ENCODE measurements around the gene RNF17. TPM values are rescaled to one million over a fixed set of nuclear protein-coding genes. Genes with fewer than 3 reads are reported as not detected.

Gene RNF17
- total and polyA plus RNA-seq, 2 experiments from 2014 or later = not detected

GRCh38 chr13:24891476-24892108 lies 127.6 kb downstream of the RNF17 start:
- TF ChIP-seq EZH2 (IDR thresholded peaks at IDR 0.05; ENCODE audit: insufficient read depth, poor library complexity, severe bottlenecking) (no peak), EZH2phosphoT487 (IDR thresholded peaks at IDR 0.05; ENCODE audit: insufficient read depth, low read depth) (no peak)
- WGBS, 2 experiments (ENCODE audit: low coverage in 1 of 2, low lambda C conversion rate in 2 of 2, missing lambda C conversion rate in 2 of 2) = 91 to 92% methylated on average over 17 to 18 of the region's 18 CpGs

GRCh38 chr13:24892829-24893228 lies 128.9 kb downstream of the RNF17 start:
- no peak overlapping the region for H3K4me2 ChIP-seq (ENCODE audit: unreplicated experiment)
- H3F3A ChIP-seq (ENCODE audit: insufficient read depth) = no peaks in the 10 kb centered on the region
- no peaks in the 10 kb centered on the region for H3K9me2 ChIP-seq (ENCODE audit: insufficient read depth)
- H3K79me2 ChIP-seq (ENCODE audit: insufficient read depth) = no peaks in the 10 kb centered on the region
- H3K4me1 ChIP-seq (ENCODE audit: insufficient read depth) = no peaks in the 10 kb centered on the region
- 94 to 97% methylated on average over 7 of the region's 7 CpGs for WGBS, 2 experiments (ENCODE audit: low coverage in 1 of 2, low lambda C conversion rate in 2 of 2, missing lambda C conversion rate in 2 of 2)
- TF ChIP-seq EZH2 (IDR thresholded peaks at IDR 0.05; ENCODE audit: insufficient read depth, poor library complexity, severe bottlenecking) (no peak), EZH2phosphoT487 (IDR thresholded peaks at IDR 0.05; ENCODE audit: insufficient read depth, low read depth) (no peak)
- H3K9me3 ChIP-seq (ENCODE audit: low read depth) = no peaks in the 10 kb centered on the region
- H3K9ac ChIP-seq = no peak overlapping the region
- H4K20me1 ChIP-seq (ENCODE audit: insufficient read depth) = no peaks in the 10 kb centered on the region
- no peaks in the 10 kb centered on the region for H3K27me3 ChIP-seq (replicated peaks; ENCODE audit: insufficient read depth)
- no peak overlapping the region for H2AFZ ChIP-seq
- no peaks in the 10 kb centered on the region for H3K36me3 ChIP-seq (ENCODE audit: low read depth)
- H3K27ac ChIP-seq = no peak overlapping the region
- DNase-seq = no peak
- in situ Hi-C loops (cut with MboI) = no loop called here
- no peak overlapping the region for H3K4me3 ChIP-seq

More at GRCh38 chr13:24891476-24892108, 127.6 kb downstream of the RNF17 start:
- H3K4me3 ChIP-seq = no peak overlapping the region
- H3K79me2 ChIP-seq (ENCODE audit: insufficient read depth) = no peaks in the 10 kb centered on the region
- in situ Hi-C loops (cut with MboI) = no loop called here
- H3K36me3 ChIP-seq (ENCODE audit: low read depth) = no peaks in the 10 kb centered on the region
- H3K27ac ChIP-seq = no peak overlapping the region
- no peaks in the 10 kb centered on the region for H3K9me2 ChIP-seq (ENCODE audit: insufficient read depth)
- H2AFZ ChIP-seq = no peak overlapping the region
- no peaks in the 10 kb centered on the region for H3K9me3 ChIP-seq (ENCODE audit: low read depth)
- H3K27me3 ChIP-seq (replicated peaks; ENCODE audit: insufficient read depth) = no peaks in the 10 kb centered on the region
- H3K4me1 ChIP-seq (ENCODE audit: insufficient read depth) = no peaks in the 10 kb centered on the region
- H3F3A ChIP-seq (ENCODE audit: insufficient read depth) = no peaks in the 10 kb centered on the region
- no peak for DNase-seq
- H3K4me2 ChIP-seq (ENCODE audit: unreplicated experiment) = no peak overlapping the region
- H4K20me1 ChIP-seq (ENCODE audit: insufficient read depth) = no peaks in the 10 kb centered on the region
- H3K9ac ChIP-seq = no peak overlapping the region

GRCh38 chr13:24893863-24894262 lies 129.9 kb downstream of the RNF17 start:
- Histone ChIP-seq H3K9ac (no peak overlapping the region), H3F3A (ENCODE audit: insufficient read depth) (no peaks in the 10 kb centered on the region), H3K79me2 (ENCODE audit: insufficient read depth) (no peaks in the 10 kb centered on the region), H2AFZ (no peak overlapping the region), H3K27me3 (replicated peaks; ENCODE audit: insufficient read depth) (no peaks in the 10 kb centered on the region), H4K20me1 (ENCODE audit: insufficient read depth) (no peaks in the 10 kb centered on the region), H3K4me1 (ENCODE audit: insufficient read depth) (no peaks in the 10 kb centered on the region), H3K4me2 (ENCODE audit: unreplicated experiment) (no peak overlapping the region), H3K9me2 (ENCODE audit: insufficient read depth) (no peaks in the 10 kb centered on the region), H3K4me3 (no peak overlapping the region), H3K9me3 (ENCODE audit: low read depth) (no peaks in the 10 kb centered on the region), H3K36me3 (ENCODE audit: low read depth) (no peaks in the 10 kb centered on the region), H3K27ac (no peak overlapping the region)
- DNase-seq = no peak
- in situ Hi-C loops (cut with MboI) = no loop called here
- WGBS, 2 experiments (ENCODE audit: low coverage in 1 of 2, low lambda C conversion rate in 2 of 2, missing lambda C conversion rate in 2 of 2) = 93 to 98% methylated on average over 8 to 12 of the region's 12 CpGs
- no peak for TF ChIP-seq EZH2 (IDR thresholded peaks at IDR 0.05; ENCODE audit: insufficient read depth, poor library complexity, severe bottlenecking)
- TF ChIP-seq EZH2phosphoT487 (IDR thresholded peaks at IDR 0.05; ENCODE audit: insufficient read depth, low read depth) = no peak

- Histone ChIP-seq H3K4me1 (ENCODE audit: insufficient read depth) (no peaks in the 10 kb centered on the region), H3K4me3 (no peak overlapping the region), H3K9me3 (ENCODE audit: low read depth) (no peaks in the 10 kb centered on the region), H2AFZ (no peak overlapping the region), H3K4me2 (ENCODE audit: unreplicated experiment) (no peak overlapping the region), H3K79me2 (ENCODE audit: insufficient read depth) (no peaks in the 10 kb centered on the region), H3F3A (ENCODE audit: insufficient read depth) (no peaks in the 10 kb centered on the region), H3K36me3 (ENCODE audit: low read depth) (no peaks in the 10 kb centered on the region), H3K9me2 (ENCODE audit: insufficient read depth) (no peaks in the 10 kb centered on the region), H3K27ac (no peak overlapping the region), H4K20me1 (ENCODE audit: insufficient read depth) (no peaks in the 10 kb centered on the region), H3K9ac (no peak overlapping the region), H3K27me3 (replicated peaks; ENCODE audit: insufficient read depth) (no peaks in the 10 kb centered on the region)
- 92 to 96% methylated on average over 19 to 29 of the region's 29 CpGs for WGBS, 2 experiments (ENCODE audit: low coverage in 1 of 2, low lambda C conversion rate in 2 of 2, missing lambda C conversion rate in 2 of 2)
- no peak for TF ChIP-seq EZH2 (IDR thresholded peaks at IDR 0.05; ENCODE audit: insufficient read depth, poor library complexity, severe bottlenecking)
- TF ChIP-seq EZH2phosphoT487 (IDR thresholded peaks at IDR 0.05; ENCODE audit: insufficient read depth, low read depth) = no peak
- in situ Hi-C loops (cut with MboI) = no loop called here
- no peak for DNase-seq
Measured at GRCh38 chr13:24894277-24894971, 130.5 kb downstream of the RNF17 start.
